Ammon's horn (tissue), 1 donor: ENCODE results near the gene ZDHHC5.

Source experiments
- DNase-seq: peaks from one replicate; pipeline ENCODE4 v3.0.0-alpha.2; 2016; ENCODE audit warnings: low spot score

ZDHHC5 gene

GRCh38 chr11:57667736-57668433, at the start of gene ZDHHC5:
Gene ZDHHC5, plus strand, starts transcription at chr11:57668114. Its CDS starts 4,977 bp downstream, at chr11:57673091.
- DNase-seq: peak; percentile 100

DNA sequence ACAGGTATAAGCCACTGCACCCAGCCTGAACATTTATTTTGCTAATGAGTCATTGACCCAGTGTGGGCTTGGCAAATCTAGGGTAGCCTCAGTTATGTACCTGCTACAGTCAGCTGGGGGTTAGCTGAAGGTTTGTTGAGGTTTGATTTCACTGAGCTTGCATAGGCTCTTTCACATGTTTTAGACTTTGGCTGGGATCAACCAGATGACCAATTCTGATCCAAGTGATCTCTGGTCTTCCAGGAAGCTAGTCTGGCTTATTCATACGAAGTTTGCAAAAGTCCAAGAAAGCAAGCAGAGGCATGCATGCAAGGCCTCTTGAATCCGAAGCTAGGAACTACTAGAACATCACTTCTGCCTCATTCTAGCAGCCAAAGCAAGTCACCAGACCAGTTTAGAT, 49.5 kb upstream of the ZDHHC5 start:
- DNase-seq: no peak

DNA sequence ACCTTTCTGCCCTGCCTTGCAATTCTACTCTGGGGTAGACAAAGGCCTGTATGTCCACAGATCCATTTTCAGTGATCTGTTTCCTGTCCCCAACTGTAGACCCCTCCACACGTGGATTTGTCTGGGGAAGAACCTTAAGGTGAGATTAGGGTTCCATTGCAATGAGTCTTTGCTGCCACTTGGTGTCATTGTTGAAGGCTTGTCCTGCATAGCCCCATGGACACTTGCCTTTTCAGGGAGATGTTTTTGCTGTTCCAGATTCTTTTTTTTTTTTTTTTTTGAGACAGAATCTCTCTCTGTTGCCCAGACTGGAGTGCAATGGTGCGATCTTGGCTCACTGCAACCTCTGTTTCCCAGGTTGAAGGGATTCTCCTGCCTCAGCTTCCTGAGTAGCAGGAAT, 48.6 kb upstream of the ZDHHC5 start:
- DNase-seq: no peak

- no peak for DNase-seq
Measured at GRCh38 chr11:57620467-57620866, 47.4 kb upstream of the ZDHHC5 start.

- DNase-seq: no peak
Measured at GRCh38 chr11:57622263-57622662, 45.7 kb upstream of the ZDHHC5 start.

DNA sequence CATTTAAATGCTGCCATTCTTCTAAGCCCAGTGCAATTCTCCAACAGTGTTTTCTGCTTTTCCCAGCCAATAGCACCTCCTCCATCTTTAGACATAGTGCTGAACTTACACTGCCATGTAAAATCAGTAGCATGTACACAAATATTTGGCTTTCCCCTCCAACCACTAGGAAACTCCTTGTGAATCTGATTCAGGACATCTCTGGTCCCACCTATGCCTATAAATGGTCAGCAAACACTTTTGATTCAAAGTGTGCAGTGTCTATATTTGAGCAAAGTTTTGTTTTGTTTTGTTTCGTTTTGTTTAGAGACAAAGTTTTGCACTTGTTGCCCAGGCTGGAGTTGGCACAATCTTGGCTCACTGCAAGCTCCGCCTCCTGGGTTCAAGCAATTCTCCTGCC, 43.0 kb upstream of the ZDHHC5 start:
- no peak for DNase-seq

DNA sequence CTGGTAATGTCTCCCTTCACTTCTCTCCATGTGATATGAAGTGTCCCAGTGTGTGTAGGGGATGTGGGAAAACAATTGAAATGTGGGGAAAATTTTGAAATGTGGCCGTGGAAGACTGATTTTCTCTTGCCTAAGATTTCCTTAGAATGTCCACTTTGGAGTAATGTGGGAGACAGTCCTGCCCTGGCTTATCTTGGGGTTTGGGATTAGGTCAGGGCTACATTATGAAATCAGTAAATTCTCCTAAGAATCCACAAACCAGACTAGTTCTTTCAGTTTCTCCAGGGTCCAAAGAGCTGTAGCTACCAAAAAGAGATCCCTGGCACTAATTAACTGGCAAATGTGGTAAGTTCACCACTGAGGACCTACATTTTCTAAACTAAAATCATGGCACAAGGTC, 41.0 kb upstream of the ZDHHC5 start:
- DNase-seq: no peak

DNA sequence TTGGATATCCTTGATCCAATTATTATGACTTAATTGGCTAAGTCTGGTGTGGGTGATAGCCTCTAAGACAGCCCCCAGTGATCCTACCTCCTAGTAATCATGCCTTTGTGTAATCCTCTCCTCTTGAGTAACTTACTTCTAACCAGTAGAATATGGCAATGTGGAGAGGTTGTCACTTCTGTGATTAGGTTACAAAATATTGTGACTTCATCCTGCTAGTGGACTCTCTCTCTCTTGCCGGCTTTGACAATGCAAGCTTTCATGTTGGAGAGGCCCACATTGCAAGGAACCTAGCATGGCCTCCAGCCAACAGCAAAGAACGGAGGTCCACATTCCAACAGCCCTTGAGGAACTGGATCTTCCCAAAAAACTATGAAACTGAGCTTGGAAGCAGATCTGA, 37.7 kb upstream of the ZDHHC5 start:
- DNase-seq: no peak

DNA sequence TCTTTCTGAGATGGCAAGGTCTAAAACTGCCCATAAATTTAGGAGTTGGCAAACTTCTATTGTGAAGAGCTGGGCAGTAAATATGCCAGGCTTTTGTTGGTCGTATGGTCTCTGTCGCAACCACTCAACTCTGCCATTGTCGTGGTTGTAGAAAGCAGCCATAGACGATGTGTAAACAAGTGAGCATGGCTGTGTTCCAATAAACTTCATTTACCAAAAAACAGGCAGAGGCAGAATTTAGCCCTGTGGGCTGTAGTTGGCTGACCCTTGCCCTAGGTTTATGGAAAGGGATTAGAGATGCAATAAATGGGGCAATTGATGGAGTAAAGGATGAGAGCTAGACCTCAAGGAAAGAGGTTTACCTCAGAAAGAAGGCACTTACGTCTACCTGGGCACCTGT, 35.8 kb upstream of the ZDHHC5 start:
- no peak for DNase-seq

DNA sequence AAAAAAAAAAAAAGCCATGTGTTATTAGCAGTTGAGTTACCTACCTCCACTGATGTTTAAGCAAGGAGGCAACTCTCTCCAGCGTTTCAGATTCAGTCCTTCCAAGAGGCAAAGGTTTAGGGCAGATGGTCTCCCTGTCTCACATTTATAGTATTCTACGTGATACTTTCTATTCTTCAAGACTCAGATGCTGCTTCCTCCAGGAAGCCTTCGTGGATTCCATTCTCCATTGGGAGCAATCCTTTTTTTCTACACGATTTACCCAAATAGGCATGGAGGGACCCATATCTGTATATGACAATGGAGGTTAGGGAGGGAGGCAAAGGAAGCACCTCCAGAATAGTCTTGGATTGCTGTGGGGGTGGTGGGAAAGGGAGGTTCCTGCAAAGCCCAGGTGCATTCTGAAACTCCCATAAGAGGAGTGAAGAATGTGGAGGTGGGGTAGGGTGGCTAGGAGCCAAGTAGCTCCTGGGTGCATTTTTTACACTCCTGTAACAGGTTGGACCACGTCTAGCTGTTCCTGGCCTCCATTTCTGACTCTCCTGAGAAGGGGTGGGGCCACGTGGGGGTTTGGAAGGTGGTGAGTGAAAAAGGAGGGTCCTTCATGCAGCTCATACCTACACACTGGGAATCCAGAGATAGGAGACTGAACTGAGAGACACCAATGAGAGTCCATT, 34.4 kb upstream of the ZDHHC5 start:
- no peak for DNase-seq

DNA sequence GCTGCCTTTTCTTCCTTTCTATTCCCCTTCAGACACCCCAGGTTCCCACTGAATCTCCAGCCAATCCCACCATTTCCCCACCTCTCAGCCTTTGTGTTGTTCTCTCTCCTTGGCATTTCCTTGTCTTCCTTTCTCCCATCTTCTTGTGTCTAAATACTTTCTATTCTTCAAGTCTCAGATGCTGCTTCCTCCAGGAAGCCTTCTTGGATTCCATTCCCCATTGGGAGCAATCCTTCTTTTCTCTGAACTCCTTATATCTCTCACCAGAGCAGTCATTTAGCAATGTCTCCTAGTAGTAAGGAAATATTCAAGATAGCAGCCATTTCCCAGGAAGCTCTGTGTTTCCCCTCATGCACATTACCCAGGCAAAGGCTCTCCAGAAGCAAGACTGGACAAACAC, 33.6 kb upstream of the ZDHHC5 start:
- DNase-seq: no peak

DNA sequence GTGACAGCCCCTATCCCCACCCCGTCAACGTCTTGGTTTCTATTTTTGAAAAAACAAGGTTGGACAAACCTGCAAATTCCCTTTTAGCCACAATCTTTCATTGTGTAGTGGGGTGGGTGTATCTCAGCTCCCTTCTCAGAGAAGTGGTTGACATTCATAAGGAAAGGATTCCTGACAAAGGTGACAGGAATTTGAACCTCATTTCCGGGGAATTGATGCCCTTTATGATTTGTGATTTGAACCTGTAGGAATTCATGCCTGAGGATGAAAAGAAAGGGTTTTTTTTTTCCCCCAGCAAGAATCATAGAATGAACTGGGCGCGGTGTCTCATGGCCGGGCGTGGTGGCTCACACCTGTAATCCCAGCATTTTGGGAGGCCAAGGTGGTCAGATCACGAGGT, 32.7 kb upstream of the ZDHHC5 start:
- DNase-seq: no peak

GRCh38 chr11:57637626-57638004, 30.3 kb upstream of the ZDHHC5 start:
- DNase-seq: no peak

GRCh38 chr11:57638005-57638781, 29.7 kb upstream of the ZDHHC5 start:
- DNase-seq: peak; percentile 85

DNA sequence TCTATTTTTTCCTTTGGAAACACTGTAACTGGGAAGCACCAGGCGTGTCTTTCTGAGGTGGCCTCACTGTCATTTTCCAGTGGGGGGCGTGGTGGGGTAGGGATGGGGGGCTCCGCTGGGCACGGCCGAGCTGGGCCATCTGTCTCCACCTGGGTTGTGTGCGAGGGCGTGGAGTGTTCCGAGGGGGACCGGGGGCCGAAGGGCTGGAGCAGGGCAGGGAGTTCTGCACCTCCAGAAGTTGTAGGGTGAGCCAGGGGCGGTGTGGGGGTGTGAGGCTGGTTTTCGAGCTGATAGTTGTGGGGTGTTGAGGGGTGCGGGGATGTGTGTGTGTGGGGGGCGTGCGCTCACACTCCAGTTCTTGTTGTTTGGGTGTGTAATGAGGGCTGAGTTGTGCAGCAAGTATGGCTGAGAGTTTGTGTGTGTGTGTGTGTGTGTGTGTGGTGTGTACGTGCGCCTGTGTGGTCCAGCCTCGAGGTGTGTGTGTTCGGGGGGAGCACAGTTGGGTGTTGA, 29.0 kb upstream of the ZDHHC5 start:
- no peak for DNase-seq

DNA sequence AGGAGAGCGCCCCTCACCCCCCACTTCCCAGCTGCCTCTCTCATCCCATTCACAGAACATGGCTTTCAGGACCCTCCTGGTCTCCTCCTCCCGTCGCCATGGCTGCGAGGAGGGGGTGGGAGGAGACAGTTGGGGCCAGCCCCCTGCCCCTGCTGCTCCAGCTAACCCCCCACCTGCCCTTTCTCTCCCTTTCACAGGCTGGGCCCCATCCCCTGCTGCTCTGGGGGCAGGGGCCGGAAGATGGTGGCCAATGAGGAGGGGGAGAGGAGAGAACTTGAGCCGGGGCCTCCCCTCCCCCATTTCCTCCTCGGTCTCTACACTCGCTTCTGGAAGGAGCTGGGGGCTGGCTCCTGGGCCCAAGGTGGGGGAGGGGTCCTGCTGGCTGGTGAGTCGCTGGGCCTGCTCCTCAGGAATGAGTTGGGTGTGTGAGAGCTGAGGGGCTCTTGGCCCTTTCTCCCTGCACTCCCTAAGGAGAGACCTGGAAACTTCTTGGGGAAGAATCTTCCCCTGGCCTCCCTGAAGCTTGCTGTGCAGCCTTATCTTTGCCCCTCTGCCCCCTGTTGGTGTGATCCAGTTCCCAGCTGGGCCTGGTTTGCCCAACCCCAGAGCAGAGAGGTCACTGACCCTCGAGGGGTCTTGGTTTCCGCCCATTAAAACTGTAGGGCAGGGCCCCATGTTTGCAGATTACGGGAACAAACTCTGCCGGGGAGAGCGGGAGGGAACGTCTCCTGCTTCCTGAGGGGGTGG, 28.4 kb upstream of the ZDHHC5 start:
- DNase-seq: no peak

DNA sequence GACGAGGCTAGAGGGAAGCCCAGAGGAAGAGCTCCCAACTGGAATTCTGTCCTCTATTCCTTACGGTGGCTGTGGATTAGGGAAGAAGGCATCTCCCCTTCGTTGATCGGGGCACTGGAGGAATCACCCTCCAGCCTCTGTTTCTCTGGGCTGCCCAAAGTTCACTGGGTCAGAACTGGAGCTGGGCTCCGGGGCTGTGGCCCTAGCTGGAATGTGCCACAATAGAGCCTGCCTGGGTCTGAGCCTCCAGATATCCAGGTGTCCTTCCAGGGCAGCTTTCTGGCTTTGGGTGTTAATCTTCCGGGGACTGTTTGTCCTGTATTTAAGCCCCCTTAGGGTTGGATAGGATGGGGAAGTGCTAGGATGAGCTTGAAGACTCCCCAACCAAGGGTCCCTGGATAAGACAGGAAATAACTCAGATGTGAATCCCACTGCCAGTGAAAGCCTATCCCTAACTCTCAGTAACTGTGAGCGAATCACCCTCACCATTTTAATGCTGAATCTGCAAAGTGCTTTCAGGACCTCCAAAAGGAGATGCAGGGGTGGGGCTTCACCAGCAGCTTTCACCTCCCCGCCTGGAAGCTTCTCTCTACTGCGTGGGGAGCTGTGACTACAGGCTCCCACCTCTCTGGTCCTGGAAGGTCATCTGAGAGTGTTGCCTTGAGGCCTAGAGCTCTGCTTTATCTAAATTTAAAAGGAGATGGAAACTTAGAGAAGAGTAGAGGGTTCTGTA, 27.7 kb upstream of the ZDHHC5 start:
- DNase-seq: no peak

DNA sequence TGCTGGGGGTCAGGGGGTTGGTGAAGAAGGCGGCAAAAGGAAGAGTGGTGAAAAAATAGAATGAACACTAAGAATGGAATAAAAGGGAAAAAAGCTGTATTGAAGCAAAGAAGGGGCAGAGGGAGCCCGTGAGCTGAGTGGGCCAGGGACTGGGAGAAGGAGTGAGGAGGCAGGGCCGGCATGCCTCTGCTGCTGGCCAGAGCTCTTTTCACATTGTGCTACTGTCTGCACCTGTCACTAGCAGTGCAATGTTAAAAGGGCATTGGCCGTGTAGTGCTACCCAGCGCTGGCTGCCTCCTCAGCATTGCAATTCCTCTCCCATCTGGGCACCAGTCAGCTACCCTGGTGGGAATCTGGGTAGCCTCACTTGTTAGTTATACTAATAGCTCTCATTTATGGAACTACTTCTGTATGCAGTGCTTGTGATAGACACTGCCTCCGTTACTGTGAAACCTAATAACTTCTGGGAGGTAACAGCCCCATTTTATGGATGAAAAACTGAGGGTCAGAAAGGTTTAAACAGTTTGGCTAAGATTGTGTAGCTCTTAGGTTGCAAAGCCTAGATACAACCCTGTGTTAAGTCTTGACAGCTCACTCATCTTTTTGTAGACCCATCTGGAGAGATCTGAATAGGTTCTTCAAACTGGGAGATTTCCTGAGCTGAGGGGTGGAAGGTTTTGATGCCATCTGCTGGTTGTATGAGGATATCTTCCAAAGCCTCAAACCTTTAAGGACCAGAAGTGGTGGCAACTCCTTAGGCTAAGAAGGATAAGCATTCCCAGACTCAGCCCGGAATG, 26.7 kb upstream of the ZDHHC5 start:
- peak; percentile 71 for DNase-seq

GRCh38 chr11:57643802-57644201, 24.1 kb upstream of the ZDHHC5 start:
- no peak for DNase-seq
